GM12892 (cell line): ENCODE measurements around the gene TPCN1.

ENCODE experiments used
- POLR2A ChIP-seq: IDR thresholded peaks from 2 replicates; pipeline ENCODE4 v1.6.1; 2011; ENCODE audit warnings: low read depth, low read length, control low read depth
- POLR2AphosphoS5 ChIP-seq: IDR thresholded peaks from 2 replicates; pipeline ENCODE4 v1.6.1; 2011; ENCODE audit warnings: low read depth, low read length, control low read depth
- TAF1 ChIP-seq: IDR thresholded peaks from 2 replicates; pipeline ENCODE4 v1.6.1; 2011; ENCODE audit warnings: low read depth, mild to moderate bottlenecking, control low read depth, low read length, borderline replicate concordance

DNA sequence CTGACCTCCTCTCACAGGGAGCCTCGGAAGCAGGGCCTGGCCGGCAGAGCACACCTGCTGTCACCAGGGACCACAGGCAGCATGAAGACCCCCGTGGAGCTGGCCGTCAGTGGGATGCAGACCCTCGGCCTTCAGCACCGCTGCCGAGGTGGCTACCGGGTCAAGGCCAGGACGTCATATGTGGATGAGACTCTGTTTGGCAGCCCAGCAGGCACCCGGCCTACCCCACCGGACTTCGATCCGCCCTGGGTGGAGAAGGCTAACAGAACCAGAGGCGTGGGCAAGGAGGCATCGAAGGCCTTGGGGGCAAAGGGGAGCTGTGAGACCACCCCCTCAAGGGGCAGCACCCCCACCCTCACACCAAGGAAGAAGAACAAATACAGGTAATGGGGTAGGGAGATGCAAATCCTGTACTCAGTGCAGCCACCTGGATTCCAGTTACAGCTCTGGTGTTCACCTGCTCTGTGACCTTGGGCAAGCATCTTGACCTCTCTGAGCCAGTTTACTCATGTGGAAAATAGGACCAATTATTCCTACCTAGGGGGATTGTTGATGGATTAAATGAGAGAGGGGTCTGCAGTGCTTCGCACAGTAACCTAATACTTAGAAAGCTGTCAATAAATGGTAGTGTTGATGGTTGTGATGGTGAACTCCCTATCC, 34.5 kb upstream of the TPCN1 start:
- no peak for TF ChIP-seq POLR2A
- TF ChIP-seq TAF1: no peak
- no peak for TF ChIP-seq POLR2AphosphoS5
